Gastroesophageal sphincter (tissue), 4 donors: Measurements from ENCODE around the gene ALKBH6. TPM values are rescaled to one million over a fixed set of nuclear protein-coding genes. Genes with fewer than 3 reads are reported as not detected.

ENCODE experiments used
- ATAC-seq: fragments of 150-250 bp; one replicate; pipeline ENCODE4 v1.9.1; 2016; ENCODE audit warnings: mild to moderate bottlenecking, moderate library complexity
- H3K27ac ChIP-seq, 4 donors: fragments of 200-600 bp; sonication (generic) in 3 of 4; 1 replicate in 3 of 4; 2 replicates in 1 of 4; pipeline ENCODE4 v1.5.1; 2016 to 2019
- H3K27me3 ChIP-seq: fragments of 200-600 bp; sonication (generic); one replicate; pipeline ENCODE4 v1.5.1; 2019
- H3K36me3 ChIP-seq, 2 donors: fragments of 200-600 bp; sonication (generic); one replicate each; pipeline ENCODE4 v1.5.1; 2019; ENCODE audit warnings: control low read depth in 1 of 2
- H3K4me1 ChIP-seq, 3 donors: fragments of 200-600 bp; sonication (generic); 1 replicate in 2 of 3; 2 replicates in 1 of 3; pipeline ENCODE4 v1.5.1; 2016 to 2019; ENCODE audit warnings: control low read depth in 2 of 3
- H3K4me3 ChIP-seq, 2 donors: fragments of 200-600 bp; sonication (generic); one replicate each; pipeline ENCODE4 v1.5.1; 2019; ENCODE audit warnings: mild to moderate bottlenecking in 1 of 2, moderate library complexity in 1 of 2
- H3K9me3 ChIP-seq, 3 donors: fragments of 200-600 bp; sonication (generic); one replicate each; pipeline ENCODE4 v1.5.1; 2017 to 2019; ENCODE audit warnings: control low read depth in 2 of 3
- EP300 ChIP-seq: sonication (generic); formaldehyde crosslinking; IDR thresholded peaks from one replicate; pipeline ENCODE4 v1.6.1; 2017; ENCODE audit warnings: antibody characterized with exemption, mild to moderate bottlenecking
- POLR2A ChIP-seq, 2 donors: fragments of 450-650 bp; IDR thresholded peaks; one replicate each; pipeline ENCODE4 v1.6.1; 2017; ENCODE audit warnings: antibody characterized with exemption in 2 of 2, mild to moderate bottlenecking in 2 of 2, moderate library complexity in 1 of 2
- POLR2AphosphoS5 ChIP-seq: sonication (generic); formaldehyde crosslinking; IDR thresholded peaks from one replicate; pipeline ENCODE4 v1.6.1; 2017; ENCODE audit warnings: antibody characterized with exemption
- WGBS, 2 donors: methylation state at CpG; one replicate each; pipeline ENCODE4 v1.1.5; 2018; ENCODE audit warnings: low coverage in 1 of 2; 5-methylcytosine and 5-hydroxymethylcytosine counted together
- total RNA-seq, 4 donors: library from RNA; depleted of rRNA; stranded (reverse); fragments of >200 nt; gene quantifications; one replicate each; pipeline ENCODE4 v1.1.0, GENCODE V29; 2016
- TF ChIP-seq, protein P1 (sequence below), 4 experiments: fragments of 200-600 bp in 2 of 4; fragments of 450-650 bp in 2 of 4; sonication (generic) in 1 of 4; IDR thresholded peaks; one replicate each; pipeline ENCODE4 v1.5.1; 2017 to 2019; ENCODE audit warnings: antibody characterized with exemption in 4 of 4, mild to moderate bottlenecking in 2 of 4, moderate library complexity in 2 of 4

ALKBH6 gene
- total RNA-seq, 4 donors from 2014 or later = 10.7 to 38.3 (median 25.3) TPM

DNA sequence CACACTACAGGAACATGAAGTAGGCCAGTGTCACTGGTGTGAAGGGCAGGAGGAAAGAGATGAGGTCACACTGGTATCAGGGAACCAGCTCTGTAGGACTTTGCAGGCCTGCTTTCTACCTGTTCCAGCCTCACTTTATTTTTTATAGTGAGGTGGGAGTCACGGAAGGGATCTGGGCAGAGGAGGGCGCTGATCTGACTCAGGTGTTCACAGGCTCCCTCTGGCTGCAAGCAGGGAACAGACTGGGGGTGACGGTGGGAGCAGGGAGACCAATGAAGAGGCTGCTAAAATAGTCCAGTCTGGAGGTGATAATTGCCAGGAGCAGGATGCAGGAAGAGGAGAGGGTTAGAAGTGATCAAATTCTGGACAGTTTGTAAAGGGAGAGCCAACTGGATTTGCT lies 37.2 kb upstream of the ALKBH6 start:
- TF ChIP-seq POLR2AphosphoS5 (no peak), EP300 (no peak)
- TF ChIP-seq, protein P1, sequence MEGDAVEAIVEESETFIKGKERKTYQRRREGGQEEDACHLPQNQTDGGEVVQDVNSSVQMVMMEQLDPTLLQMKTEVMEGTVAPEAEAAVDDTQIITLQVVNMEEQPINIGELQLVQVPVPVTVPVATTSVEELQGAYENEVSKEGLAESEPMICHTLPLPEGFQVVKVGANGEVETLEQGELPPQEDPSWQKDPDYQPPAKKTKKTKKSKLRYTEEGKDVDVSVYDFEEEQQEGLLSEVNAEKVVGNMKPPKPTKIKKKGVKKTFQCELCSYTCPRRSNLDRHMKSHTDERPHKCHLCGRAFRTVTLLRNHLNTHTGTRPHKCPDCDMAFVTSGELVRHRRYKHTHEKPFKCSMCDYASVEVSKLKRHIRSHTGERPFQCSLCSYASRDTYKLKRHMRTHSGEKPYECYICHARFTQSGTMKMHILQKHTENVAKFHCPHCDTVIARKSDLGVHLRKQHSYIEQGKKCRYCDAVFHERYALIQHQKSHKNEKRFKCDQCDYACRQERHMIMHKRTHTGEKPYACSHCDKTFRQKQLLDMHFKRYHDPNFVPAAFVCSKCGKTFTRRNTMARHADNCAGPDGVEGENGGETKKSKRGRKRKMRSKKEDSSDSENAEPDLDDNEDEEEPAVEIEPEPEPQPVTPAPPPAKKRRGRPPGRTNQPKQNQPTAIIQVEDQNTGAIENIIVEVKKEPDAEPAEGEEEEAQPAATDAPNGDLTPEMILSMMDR (IDR thresholded peaks at IDR 0.05) = peak in 3 of 4 experiments; percentile 16 to 55 (median 44)
- peaks cover 0 to 53% (median 5%) of the 10 kb centered on the region in 3 donors for H3K4me1 ChIP-seq
- H3K27ac ChIP-seq = peak overlapping the region in 3 of 4 donors; percentile 48 to 97 (median 92)
- no peaks in the 10 kb centered on the region for H3K36me3 ChIP-seq
- no peaks in the 10 kb centered on the region for H3K9me3 ChIP-seq
- H3K4me3 ChIP-seq = no peak overlapping the region
- H3K27me3 ChIP-seq = no peaks in the 10 kb centered on the region
- WGBS, 2 donors = 20 to 44% methylated on average over 2 to 3 of the region's 3 CpGs
- ATAC-seq = no peak

DNA sequence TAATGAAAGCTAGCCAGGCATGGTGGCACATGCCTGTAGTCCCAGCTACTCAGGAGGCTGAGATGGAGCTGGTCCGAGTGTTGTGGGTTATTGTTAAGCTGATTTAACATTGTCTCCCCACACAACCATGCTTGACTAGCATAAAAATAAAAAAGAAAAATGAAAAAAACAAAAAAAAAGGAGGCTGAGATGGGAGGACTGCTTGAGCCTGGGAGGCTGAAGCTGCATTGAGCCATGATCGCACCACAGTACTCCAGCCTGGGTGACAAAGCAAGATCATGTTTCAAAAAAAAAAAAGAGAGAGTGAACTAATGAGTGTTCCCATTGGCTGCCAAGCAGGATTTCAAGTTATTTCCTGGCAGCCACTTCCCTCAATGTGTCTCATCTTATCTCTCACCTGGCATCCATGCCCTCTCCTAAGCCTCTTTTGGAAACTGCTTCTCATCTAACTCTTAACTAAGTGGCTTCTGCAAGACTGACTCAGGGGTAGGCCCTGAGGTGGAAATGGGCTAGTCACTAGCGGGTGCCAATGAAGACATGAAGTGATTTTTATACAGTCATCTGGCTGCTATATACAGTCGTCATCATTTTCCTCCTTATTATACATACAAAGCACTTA lies 35.2 kb upstream of the ALKBH6 start:
- TF ChIP-seq POLR2AphosphoS5 (no peak), EP300 (no peak), POLR2A (IDR thresholded peaks at IDR 0.05) (no peak)
- TF ChIP-seq, protein P1 (IDR thresholded peaks at IDR 0.05) = no peak
- H3K4me3 ChIP-seq = no peak overlapping the region
- ATAC-seq = no peak
- no peaks in the 10 kb centered on the region for H3K9me3 ChIP-seq
- H3K27ac ChIP-seq = no peak overlapping the region
- no peaks in the 10 kb centered on the region for H3K36me3 ChIP-seq
- 83 to 92% methylated on average over 3 to 4 of the region's 4 CpGs for WGBS, 2 donors
- no peaks in the 10 kb centered on the region for H3K27me3 ChIP-seq
- H3K4me1 ChIP-seq = peaks cover 0 to 58% (median 0%) of the 10 kb centered on the region in 3 donors

DNA sequence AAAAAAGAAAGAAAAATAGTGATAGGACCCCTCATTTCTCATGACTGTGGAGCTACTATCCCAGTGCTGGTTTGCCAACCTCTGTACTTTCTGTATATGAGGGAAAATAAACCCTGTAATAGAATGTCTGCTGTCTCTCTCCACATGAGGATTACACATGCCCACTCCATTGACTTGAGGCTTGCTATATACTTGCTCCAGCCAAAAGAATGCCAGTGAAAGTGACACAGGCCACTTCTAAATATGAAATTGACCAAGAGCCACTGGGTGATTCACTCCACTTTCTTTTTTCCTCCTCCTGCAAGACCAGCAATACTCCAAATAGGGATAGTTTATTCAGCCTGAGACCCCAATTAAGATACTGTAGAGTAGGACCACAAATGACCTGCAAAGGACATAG lies 33.8 kb upstream of the ALKBH6 start:
- peak overlapping the region in 3 of 4 donors; percentile 14 to 76 (median 73) for H3K27ac ChIP-seq
- H3K9me3 ChIP-seq = no peaks in the 10 kb centered on the region
- H3K4me1 ChIP-seq = peaks cover 0 to 67% (median 4%) of the 10 kb centered on the region in 3 donors
- H3K4me3 ChIP-seq = no peak overlapping the region
- no peaks in the 10 kb centered on the region for H3K36me3 ChIP-seq
- no peaks in the 10 kb centered on the region for H3K27me3 ChIP-seq
- no peak for TF ChIP-seq EP300
- TF ChIP-seq POLR2AphosphoS5 = no peak
- TF ChIP-seq, protein P1 (IDR thresholded peaks at IDR 0.05) = no peak
- no peak for TF ChIP-seq POLR2A (IDR thresholded peaks at IDR 0.05)
- no peak for ATAC-seq

DNA sequence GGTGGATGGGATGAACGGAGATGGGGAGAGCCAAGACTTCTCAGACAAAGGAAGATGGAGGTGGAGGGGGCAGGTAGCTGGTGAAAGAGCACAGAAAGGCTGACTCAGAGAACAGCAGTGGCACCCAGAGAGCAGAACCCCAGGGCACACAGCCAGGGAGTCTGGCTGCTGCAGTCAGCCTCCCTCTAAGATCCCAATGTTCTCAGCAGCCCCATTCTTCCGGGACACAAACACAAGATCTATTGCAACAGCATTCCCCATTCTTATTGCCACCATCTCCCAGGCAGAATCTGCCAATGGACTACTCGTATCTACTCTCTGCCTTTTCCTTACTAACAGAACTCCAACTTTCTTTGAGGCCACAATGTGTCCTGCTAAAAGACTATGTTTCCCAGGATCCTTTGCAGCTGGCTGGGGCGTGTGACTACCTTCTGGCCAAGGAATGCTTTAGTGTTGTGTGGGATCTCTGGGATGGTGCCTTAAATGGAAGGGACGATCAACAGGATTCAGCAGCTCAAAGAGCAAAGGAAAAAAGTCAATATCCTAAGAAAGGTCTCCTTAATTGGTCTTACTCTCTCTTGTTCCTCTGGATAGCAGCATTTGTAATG lies 32.5 kb upstream of the ALKBH6 start:
- no peak overlapping the region for H3K4me3 ChIP-seq
- peaks cover 0 to 71% (median 4%) of the 10 kb centered on the region in 3 donors for H3K4me1 ChIP-seq
- H3K9me3 ChIP-seq = no peaks in the 10 kb centered on the region
- WGBS, 2 donors = 49 to 68% methylated on average over 2 to 5 of the region's 5 CpGs
- H3K36me3 ChIP-seq = no peaks in the 10 kb centered on the region
- peak overlapping the region; percentile 40 to 76 (median 74) for H3K27ac ChIP-seq
- TF ChIP-seq POLR2A (IDR thresholded peaks at IDR 0.05) = no peak
- TF ChIP-seq POLR2AphosphoS5 = peak; percentile 38
- ATAC-seq = peak; percentile 46
- no peaks in the 10 kb centered on the region for H3K27me3 ChIP-seq

DNA sequence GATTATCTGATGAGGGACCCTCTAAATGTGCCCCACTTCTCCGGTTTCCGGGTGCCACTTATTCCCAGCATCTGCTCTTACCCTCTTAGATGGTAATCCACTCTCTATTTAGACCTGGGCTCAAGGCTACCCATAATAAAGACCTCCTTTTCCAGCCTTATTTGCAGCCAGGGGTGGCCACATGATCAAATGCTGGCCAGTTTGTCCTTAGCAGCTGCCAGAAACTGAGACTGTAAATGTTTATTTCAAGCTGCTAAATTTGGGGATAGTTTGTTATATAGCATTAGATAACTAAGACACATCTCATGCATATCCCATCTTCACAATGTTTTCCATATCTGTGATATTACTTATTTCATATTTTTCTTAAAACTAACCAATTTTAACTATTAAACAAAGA lies 29.9 kb upstream of the ALKBH6 start:
- no peak overlapping the region for H3K4me3 ChIP-seq
- TF ChIP-seq, protein P1 (IDR thresholded peaks at IDR 0.05) = no peak
- TF ChIP-seq POLR2AphosphoS5 (no peak), POLR2A (IDR thresholded peaks at IDR 0.05) (no peak), EP300 (no peak)
- no peaks in the 10 kb centered on the region for H3K27me3 ChIP-seq
- peaks cover 0 to 74% (median 4%) of the 10 kb centered on the region in 3 donors for H3K4me1 ChIP-seq
- H3K36me3 ChIP-seq = peaks cover 0 to 13% of the 10 kb centered on the region in 2 donors
- H3K27ac ChIP-seq = peak overlapping the region; percentile 1 to 79 (median 74)
- WGBS, 2 donors = 68 to 75% methylated on average over 2 of the region's 2 CpGs
- no peak for ATAC-seq
- H3K9me3 ChIP-seq = no peaks in the 10 kb centered on the region
